ENCODE data around the gene SLC25A18. TPM values are rescaled to one million over a fixed set of nuclear protein-coding genes. Genes with fewer than 3 reads are reported as not detected.

SLC25A18 gene
- total RNA-seq, 4 donors from 2014 or later: 12.8 to 43.9 (median 17.0) TPM

- no peak for TF ChIP-seq CTCF (IDR thresholded peaks at IDR 0.05; ENCODE audit: low read depth)
Measured at GRCh38 chr22:17552737-17553136, 10.6 kb upstream of the SLC25A18 start.

- TF ChIP-seq CTCF (IDR thresholded peaks at IDR 0.05; ENCODE audit: low read depth): no peak
Measured at GRCh38 chr22:17554814-17555213, 8.5 kb upstream of the SLC25A18 start.

- no peak for TF ChIP-seq CTCF (IDR thresholded peaks at IDR 0.05; ENCODE audit: low read depth)
Measured at GRCh38 chr22:17559188-17559587, 4.1 kb upstream of the SLC25A18 start.

DNA sequence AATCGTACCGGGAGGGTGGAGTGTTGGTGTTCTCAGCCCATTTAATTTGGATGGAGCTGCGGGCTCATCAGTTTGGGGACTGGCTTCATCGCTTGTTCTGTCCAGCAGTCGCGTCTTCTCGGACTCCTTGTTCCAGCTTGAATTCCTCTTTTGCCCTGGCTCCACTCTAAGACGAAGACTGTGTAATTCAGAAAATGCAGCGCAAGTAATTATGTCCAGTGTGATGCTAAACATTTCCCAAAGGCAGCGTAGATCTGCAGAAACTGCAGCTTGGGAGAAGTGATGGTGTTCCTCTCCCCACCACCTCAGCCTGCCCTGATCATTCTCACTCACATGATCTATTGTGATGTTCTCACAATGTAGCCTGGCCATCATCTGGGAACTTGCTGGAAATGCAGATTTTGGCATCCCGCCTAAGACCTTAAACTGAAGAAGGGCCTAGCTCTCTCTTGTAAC is 666 bp downstream of the SLC25A18 start:
- no peak for TF ChIP-seq CTCF (IDR thresholded peaks at IDR 0.05; ENCODE audit: low read depth)

- TF ChIP-seq CTCF (IDR thresholded peaks at IDR 0.05; ENCODE audit: low read depth): no peak
Measured at GRCh38 chr22:17566776-17567175, 3.5 kb downstream of the SLC25A18 start.

DNA sequence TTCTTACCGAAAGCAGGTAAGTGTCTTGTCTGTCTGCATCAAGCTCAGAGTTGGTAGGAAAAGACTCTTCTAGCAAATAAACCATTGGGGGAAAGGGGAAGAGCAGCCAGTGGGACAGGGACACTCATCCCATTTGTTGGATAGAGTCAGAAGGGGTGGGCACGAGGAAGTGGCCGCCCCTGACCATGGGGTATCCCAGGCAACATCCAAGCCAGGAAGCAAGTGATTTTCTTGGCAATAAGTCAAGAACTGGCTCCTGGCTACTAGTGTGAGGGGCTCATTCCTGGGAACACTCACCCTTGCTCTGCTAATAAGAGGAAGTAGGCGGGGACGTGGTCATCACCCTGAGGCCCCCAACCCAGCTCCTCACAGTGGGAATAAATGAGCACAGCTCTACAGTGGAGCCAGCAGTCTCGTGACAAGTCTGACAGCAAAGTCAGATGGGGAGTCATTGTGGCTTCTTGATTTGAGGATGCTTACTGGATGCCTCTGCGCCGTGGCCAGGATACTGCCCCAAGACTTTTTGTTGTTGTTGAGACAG is 6.7 kb downstream of the SLC25A18 start:
- TF ChIP-seq CTCF (IDR thresholded peaks at IDR 0.05; ENCODE audit: low read depth): no peak

GRCh38 chr22:17570851-17571631 is 7.7 kb downstream of the SLC25A18 start:
- no peak for TF ChIP-seq CTCF (IDR thresholded peaks at IDR 0.05; ENCODE audit: low read depth)

Data from subcutaneous adipose tissue (tissue), 4 donors.